GM19395 (cell line): ENCODE measurements around the gene TM2D1.
"Not testable (repeated sequence)": the region's sequence is repeated elsewhere in the genome, so short reads cannot be mapped to it uniquely, and the experiment has no call there.

Experiments used
- ATAC-seq: cut with Tn5 transposase; IDR thresholded peaks from one replicate; pipeline ENCODE4 v1.9.1; 2021; ENCODE audit warnings: mild to moderate bottlenecking, moderate library complexity; ENCODE audit not compliant: unreplicated experiment

The TM2D1 gene

GRCh38 chr1:61718996-61719663, 5.8 kb downstream of the TM2D1 start:
- not testable (repeated sequence) for ATAC-seq

- ATAC-seq: no peak
Measured at GRCh38 chr1:61711969-61712368, 13.0 kb downstream of the TM2D1 start.

GRCh38 chr1:61711257-61711656, 13.7 kb downstream of the TM2D1 start:
- not testable (repeated sequence) for ATAC-seq

GRCh38 chr1:61709908-61710289, 15.0 kb downstream of the TM2D1 start:
- ATAC-seq: no peak

GRCh38 chr1:61708953-61709907, 15.7 kb downstream of the TM2D1 start:
- ATAC-seq: no peak

GRCh38 chr1:61699911-61700851, 24.8 kb downstream of the TM2D1 start:
- no peak for ATAC-seq

- ATAC-seq: no peak
Measured at GRCh38 chr1:61692155-61692800, 32.7 kb downstream of the TM2D1 start.

GRCh38 chr1:61687901-61688300, 37.0 kb downstream of the TM2D1 start:
- no peak for ATAC-seq

- ATAC-seq: no peak
Measured at GRCh38 chr1:61682891-61683290, 42.0 kb downstream of the TM2D1 start.

- ATAC-seq: no peak
Measured at GRCh38 chr1:61680500-61680899, 44.4 kb downstream of the TM2D1 start.

- not testable (repeated sequence) for ATAC-seq
Measured at GRCh38 chr1:61676881-61677280, 48.1 kb downstream of the TM2D1 start.

GRCh38 chr1:61674221-61674620, 50.7 kb downstream of the TM2D1 start:
- ATAC-seq: no peak

- no peak for ATAC-seq
Measured at GRCh38 chr1:61672376-61672775, 52.6 kb downstream of the TM2D1 start.

- ATAC-seq: no peak
Measured at GRCh38 chr1:61670445-61670844, 54.5 kb downstream of the TM2D1 start.

- ATAC-seq: no peak
Measured at GRCh38 chr1:61670016-61670415, 54.9 kb downstream of the TM2D1 start.

GRCh38 chr1:61659061-61659460, 65.9 kb downstream of the TM2D1 start:
- no peak for ATAC-seq

- ATAC-seq: no peak
Measured at GRCh38 chr1:61655453-61655852, 69.5 kb downstream of the TM2D1 start.

GRCh38 chr1:61654067-61654466, 70.9 kb downstream of the TM2D1 start:
- ATAC-seq: no peak

- ATAC-seq: no peak
Measured at GRCh38 chr1:61648983-61649742, 75.8 kb downstream of the TM2D1 start.

- ATAC-seq: no peak
Measured at GRCh38 chr1:61647142-61647541, 77.8 kb downstream of the TM2D1 start.
